GM08714 (cell line): ENCODE measurements around the gene CCL28.
"Not testable (repeated sequence)": the region's sequence is repeated elsewhere in the genome, so short reads cannot be mapped to it uniquely, and the experiment has no call there.

ENCODE experiments used
- H3K4me3 ChIP-seq: fragments of 200-500 bp; sonication (Bioruptor generic); 2 replicates; pipeline ENCODE4 v1.5.1; 2014; ENCODE audit warnings: mild to moderate bottlenecking, low read length, inconsistent platforms
- ZNF274 ChIP-seq: IDR thresholded peaks from 2 replicates; pipeline ENCODE4 v1.6.1; 2012; ENCODE audit warnings: mild to moderate bottlenecking, low read depth, low read length

Gene CCL28

DNA sequence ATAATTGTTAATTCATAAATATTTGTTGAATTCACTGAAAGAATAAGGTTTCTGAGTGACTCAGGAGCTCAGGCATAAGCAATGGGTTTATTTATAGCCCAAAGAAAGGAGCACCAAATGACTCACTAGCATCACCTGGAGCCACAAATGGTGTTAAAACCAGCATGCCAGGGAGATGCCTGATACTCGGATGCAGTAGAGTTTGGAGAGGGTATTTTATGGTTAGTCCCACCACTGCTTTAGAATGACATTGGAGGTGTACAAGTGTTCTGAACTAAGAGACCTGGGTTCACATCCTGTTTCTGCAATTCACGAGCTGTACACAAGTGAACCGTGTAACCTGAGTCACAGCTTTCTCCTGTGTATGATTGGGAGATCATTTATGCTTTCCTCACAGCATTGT lies 25.2 kb downstream of the CCL28 start:
- no peak for TF ChIP-seq ZNF274
- H3K4me3 ChIP-seq, result no peak overlapping the region

DNA sequence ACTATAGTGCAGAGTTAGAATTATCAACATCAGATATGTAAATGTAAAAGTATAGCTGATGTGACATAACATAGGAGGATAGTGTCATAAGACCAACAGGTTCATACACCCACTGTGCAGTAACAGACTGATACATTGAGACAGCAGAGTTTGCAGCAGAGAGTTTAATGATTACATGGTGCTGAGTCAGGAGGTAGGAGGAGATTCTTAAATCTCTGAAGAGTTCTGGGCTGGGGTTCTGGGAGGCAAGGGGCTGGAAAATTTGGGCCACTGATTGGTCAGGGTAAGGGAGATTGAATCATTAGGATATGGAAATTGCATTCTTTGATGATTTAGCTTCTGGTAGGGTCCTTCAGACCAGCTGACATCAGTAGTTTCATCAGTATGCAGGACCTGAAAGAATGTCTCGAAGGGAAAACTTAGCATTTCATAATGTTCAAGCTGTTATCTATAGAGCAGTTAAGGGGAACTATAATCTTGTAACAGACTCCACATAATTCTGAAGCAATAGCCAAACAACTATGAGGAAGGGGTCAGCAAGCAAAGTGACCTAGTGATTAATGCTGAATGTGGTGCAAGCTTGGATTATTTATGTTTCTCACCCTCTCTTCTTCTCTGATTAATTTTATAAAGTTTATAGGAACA lies 35.6 kb downstream of the CCL28 start:
- H3K4me3 ChIP-seq, result no peak overlapping the region
- TF ChIP-seq ZNF274, result no peak

DNA sequence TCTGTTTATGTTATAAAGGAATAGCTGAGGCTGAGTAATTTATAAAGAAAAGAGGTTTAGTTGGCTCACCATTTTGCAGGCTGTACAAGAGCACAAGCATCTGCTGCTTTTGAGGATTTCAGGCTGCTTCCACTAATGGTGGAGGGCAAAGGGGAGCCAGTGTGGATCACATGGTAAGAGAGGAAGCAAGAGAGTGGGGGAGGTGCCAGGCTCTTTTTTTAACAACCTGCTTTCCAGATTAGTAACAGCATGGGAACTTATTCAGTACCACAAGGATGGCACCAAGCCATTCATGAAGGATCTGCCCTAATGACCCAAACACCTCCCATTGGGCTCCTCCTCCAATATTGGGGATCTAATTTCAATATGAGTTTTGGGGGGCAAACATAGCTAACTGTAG lies 40.4 kb downstream of the CCL28 start:
- no peak overlapping the region for H3K4me3 ChIP-seq
- TF ChIP-seq ZNF274, result no peak

DNA sequence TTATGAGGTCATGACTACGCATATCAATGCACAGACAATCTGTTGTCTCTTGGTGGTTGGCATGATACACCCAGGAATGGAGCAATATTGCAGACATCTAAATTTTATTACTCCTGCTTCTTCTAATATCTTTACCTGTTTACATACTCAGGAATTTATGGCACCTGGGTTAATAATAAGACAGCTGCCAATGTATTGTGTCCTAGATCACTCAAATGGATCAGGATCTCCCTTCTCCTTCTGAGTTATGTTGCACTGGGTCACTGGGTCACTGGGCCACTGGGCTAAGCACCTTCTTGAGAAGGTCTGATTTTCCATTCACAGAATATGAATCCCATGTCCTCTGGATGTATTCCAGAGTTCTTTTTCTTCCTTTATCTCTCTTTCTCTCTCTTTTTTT lies 41.8 kb downstream of the CCL28 start:
- no peak overlapping the region for H3K4me3 ChIP-seq
- no peak for TF ChIP-seq ZNF274

DNA sequence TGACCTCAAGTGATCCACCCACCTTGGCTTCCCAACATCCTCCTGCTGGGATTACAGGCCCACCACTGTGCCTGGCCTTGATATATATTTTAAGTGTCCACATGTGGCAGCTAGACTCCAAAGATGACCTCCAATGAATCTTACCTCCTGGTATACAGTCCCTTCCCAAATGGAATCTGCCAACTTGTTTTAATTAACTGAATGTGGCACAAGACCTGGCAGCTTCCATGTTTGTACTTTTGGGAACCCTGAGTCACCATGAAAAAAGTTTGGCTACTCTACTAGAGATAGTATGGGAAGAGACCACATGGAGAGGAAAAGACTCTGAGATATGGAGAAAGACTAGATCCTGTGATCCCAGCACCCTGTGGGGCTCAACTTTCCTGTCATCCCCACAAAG lies 42.5 kb downstream of the CCL28 start:
- H3K4me3 ChIP-seq, result no peak overlapping the region
- TF ChIP-seq ZNF274, result no peak

DNA sequence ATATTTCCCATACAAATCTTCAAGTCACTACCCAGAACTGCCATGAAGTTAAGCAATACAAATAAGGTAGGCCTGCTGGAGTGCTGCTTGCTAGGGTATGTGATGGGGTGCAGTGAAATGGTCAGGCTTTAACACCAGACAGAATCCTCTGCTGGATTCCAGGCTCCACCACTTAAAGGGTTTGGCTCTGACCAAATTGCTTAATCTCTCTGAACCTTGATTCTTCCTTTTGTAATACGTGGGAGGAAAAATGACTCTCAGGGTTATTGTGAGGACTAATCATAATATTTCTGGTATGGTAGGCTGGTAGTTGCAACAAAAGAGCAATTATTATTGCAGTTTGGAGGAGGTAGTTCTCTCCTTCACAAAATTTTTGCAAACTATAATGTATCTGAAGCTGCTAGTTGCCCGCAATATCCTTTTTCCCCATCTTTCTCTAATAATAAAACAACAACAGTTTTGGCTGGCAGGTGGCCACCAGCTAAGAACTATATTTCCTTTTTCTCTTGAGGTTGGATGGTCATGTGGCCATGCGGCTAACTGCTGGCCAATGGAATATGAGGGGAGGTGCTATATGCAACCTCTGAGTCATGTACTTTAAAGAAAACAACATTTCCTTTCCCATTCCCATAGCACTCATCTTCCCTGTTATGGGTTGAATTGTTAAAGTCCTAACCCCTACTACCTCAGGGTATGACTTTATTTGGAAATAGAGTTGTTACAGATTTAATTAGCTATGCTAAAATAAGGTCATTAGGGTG lies 44.1 kb downstream of the CCL28 start:
- no peak for TF ChIP-seq ZNF274
- no peak overlapping the region for H3K4me3 ChIP-seq

DNA sequence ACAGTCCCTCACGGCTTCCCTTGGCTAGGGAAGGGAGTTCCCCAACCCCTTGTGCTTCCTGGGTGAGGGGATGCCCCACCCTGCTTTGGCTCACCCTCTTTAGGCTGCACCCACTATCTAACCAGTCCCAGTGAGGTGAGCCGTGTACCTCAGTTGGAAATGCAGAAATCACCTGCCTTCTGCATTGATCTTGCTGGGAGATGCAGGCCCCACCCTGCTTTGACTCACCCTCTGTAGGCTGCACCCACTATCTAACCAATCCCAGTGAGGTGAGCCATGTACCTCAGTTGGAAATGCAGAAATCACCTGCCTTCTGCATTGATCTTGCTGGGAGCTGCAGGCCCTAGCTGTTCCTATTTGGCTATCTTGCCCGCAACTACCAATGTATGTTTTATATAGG lies 44.7 kb downstream of the CCL28 start:
- no peak for TF ChIP-seq ZNF274
- no peak overlapping the region for H3K4me3 ChIP-seq

DNA sequence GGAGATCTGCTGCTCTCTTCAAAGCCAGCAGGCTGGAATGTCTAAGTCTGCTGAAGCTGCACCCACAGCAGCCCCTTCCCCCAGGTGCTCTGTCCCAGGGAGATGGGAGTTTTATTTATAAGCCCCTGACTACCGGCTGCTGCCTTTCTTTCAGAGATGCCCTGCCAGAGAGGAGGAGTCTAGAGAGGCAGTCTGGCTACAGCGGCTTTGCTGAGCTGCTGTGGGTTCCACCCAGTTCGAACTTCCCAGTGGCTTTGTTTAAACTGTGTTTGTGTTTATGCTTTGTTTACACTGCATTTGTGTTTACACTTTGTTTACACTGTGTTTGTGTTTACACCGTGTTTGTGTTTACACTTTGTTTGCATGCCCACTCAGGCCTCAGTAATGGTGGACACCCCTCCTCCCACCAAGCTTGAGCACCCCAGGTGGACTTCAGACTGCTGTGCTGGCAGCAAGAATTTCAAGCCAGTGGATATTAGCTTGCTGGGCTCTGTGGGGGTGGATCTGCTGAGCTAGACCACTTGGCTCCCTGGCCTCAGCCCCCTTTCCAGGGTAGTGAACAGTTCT lies 45.4 kb downstream of the CCL28 start:
- H3K4me3 ChIP-seq, result not testable (repeated sequence)

DNA sequence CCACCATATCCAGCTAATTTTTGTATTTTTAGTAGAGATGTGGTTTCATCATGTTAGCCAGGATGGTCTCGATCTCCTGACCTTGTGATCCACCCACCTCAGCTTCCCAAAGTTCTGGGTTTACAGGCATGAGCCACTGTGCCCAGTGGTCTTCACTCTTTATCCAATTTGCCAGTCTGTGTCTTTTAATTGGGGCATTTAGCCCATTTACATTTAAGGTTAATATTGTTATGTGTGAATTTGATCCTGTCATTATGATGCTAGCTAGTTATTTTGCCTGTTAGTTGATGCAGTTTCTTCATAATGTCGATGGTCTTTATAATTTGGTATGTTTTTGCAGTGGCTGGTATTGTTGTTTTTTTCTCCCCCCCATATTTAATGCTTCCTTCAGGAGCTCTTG lies 47.0 kb downstream of the CCL28 start:
- H3K4me3 ChIP-seq, result not testable (repeated sequence)

DNA sequence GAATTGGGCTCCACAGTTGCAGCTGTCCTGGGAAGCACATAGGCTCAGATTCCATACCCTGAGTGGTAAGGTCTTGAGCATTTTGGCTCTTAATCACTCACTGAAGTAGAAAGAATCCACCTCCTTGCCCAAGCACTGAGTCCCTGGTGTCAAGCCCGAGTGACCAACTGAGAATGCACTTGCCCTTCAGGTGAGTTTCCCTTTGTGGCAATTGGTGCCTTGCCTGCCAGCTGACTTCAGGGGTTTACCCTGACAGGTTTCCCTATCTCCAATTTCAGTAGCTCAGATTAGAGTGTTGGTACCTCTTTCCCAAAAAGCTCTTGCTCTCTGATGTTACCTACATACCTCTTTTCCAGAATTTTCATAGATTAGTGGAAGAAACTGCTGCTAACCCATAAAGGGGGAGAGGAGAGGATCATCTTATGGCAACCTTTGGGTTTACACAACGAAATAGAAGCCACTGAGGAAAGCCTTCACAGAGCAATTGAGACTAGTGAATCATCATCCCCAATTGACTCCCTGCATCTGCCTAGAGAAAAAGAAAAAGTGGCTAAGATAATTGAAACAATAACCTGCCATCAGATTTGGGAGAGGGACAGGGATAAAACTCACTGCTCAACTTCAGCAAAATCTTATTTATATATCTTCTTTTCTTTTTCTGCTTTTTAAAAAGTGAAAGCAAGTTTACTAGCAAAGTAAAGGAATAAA lies 48.6 kb downstream of the CCL28 start:
- TF ChIP-seq ZNF274, result no peak
- H3K4me3 ChIP-seq, result no peak overlapping the region

DNA sequence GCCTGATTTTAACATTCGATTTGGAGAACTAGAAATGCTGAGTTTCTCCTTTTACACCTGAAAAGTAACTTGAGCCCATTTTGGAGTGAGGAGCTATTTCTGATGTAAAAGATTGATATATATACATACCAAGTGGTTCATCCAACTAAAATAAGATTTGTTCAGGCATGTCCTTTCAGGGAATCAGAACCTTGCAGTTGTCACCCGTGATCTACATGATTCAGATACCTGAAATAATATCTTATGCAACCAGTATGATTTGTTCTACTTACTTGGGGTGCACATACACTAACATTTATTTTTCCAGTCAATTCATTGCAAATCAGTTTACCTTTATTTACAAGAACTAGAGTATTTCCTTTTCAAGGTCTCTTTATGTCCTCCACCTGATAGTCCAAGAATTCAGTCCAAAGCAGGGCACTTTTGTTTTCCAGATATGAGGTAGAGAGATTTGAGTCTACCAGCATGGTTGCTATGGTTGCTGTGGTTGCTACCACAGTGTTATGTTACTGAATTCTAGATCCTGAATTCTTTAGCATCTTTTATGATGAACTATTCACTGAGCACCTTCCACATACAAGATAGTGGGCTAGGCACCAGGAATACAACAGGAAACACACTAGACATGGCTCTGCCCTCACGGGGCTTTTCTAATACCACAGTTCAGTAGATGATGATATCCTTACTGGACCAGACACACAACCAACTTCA lies 49.3 kb downstream of the CCL28 start:
- TF ChIP-seq ZNF274, result no peak
- no peak overlapping the region for H3K4me3 ChIP-seq

DNA sequence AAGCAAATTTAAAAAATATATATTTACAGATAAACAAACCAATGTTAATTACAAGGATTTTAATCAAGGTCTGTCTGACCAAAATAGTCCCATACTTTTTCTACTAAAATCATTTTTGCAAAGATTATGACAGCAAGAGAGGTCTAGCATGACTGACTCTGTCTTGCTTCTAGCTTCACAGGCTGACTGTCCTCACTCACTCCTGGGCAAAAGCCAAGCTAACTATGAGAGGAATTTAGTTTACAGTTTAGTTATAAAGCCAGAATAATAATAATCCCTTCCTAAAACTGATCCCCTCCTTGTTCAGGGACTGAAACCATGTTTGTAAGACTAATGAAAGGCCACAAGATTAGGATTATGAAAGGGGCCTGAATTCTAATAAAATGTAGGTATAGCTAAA lies 53.5 kb downstream of the CCL28 start:
- TF ChIP-seq ZNF274, result no peak
- no peak overlapping the region for H3K4me3 ChIP-seq

DNA sequence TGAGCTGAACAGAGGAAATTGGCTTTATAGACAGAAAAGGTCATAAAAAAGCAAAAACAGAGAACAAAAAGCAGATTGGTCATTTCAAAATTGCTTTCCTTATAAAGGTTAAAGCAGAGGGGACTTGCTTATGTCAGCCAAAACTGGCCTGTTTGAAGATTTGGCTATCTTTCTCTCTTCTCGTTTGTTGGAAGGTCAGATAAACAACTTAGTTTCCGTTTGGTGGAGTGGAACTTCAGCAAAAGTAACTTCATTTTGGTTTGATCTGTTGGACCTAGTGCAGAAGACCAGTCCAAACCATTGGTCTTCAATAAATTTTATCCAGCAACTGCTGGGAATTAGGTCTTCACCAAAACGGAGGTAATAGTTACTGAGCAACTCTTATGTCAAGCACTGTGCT lies 53.9 kb downstream of the CCL28 start:
- H3K4me3 ChIP-seq, result no peak overlapping the region
- no peak for TF ChIP-seq ZNF274

DNA sequence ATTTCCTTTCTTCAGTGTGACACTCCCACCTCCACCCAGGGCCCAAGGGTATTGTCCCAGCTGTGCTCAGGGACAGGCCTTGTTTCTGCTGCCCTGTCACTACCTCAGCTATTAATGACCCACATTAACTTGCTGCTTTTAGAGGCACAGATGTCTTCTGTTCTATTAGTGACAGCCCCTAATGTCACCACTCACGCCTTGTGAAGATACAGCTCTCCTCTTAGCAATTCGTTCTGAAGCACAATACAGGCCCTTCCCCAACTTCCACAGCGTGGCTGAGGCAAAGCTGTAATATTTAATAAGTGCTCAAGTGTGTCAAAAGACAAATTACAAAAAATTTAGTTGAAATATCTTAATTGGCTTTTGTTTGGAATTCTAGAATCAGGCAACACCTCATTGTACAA lies 54.3 kb downstream of the CCL28 start:
- no peak for TF ChIP-seq ZNF274
- no peak overlapping the region for H3K4me3 ChIP-seq

DNA sequence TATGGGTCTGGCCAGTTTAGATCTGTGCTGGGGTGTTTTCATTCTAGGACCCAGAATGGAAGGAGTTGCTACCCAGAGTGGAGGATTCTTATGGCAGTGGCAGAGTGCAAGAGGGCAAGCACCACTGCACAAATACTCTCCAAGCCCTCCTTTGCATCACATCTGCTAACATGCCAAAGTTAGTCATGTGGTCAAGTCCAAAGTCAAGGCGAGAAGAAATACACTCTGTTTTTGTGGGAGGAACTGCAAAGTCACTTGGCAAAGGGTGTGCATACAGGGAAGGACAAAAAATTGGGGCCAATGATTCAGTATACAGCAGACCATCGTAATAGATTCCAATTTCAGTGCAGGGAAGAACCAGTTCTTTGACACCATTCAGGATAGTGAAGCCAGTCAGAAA lies 55.1 kb downstream of the CCL28 start:
- no peak for TF ChIP-seq ZNF274

More for the DNA sequence above, 55.1 kb downstream of the CCL28 start:
- no peak overlapping the region for H3K4me3 ChIP-seq
